ENCODE data around the gene ZNF513. TPM values are rescaled to one million over a fixed set of nuclear protein-coding genes. Genes with fewer than 3 reads are reported as not detected.

The ZNF513 gene
- total RNA-seq, 1 experiment from 2014 or later = 12.8 TPM

DNA sequence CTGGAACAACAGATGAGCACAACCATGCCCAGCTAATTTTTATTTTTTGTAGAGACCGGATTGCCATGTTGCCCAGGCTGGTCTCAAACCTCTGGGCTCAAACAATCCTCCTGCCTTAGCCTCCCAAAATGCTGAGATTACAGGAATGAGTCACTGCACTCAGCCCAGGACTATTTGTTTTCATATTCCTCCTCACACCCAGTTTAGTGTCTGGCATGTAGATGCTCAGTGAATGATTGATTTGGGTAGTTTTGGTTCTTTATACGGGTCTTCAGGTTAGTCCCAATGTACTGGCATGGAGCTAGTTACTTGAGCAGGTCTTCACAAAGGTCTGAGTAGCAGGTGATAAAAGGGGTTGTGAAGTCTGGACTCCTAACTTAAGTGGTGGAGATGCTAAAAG lies 16.6 kb downstream of the ZNF513 start:
- H2AFZ ChIP-seq (ENCODE audit: low read depth, low read length, poor library complexity, severe bottlenecking) = no peak overlapping the region
- peaks cover 20 to 32% of the 10 kb centered on the region in 2 experiments; a peak in 2 of 4 replicates for H3K36me3 ChIP-seq (ENCODE audit: control insufficient read depth in 1 of 2, insufficient read depth in 2 of 2, low read length in 2 of 2)
- H3K9me2 ChIP-seq (ENCODE audit: insufficient read depth) = no peaks in the 10 kb centered on the region
- CTCF ChIA-PET = no interaction called here
- ATAC-seq (no peak), DNase-seq (ENCODE audit: low read depth, low spot score) (no peak)
- no TSS peak for BruUV-seq (replicated peaks)
- no peak overlapping the region for H3K4me2 ChIP-seq (ENCODE audit: low read length)
- H4K20me1 ChIP-seq (ENCODE audit: insufficient read depth) = no peaks in the 10 kb centered on the region
- no peak overlapping the region for H3K4me3 ChIP-seq (replicated peaks in 1 of 2; ENCODE audit: low read depth in 1 of 2, low read length in 2 of 2)
- POLR2A ChIA-PET = no interaction called here
- no peak overlapping the region for H3K27ac ChIP-seq (ENCODE audit: low read depth, low read length)
- H3K9me3 ChIP-seq (ENCODE audit: control insufficient read depth in 1 of 2, insufficient read depth in 1 of 2, low read depth in 1 of 2, low read length in 2 of 2) = no peaks in the 10 kb centered on the region
- H3K79me2 ChIP-seq (ENCODE audit: insufficient read depth, low read length) = peaks cover 15% of the 10 kb centered on the region; the same call in 1 of the 2 replicates
- peaks cover 3 to 5% of the 10 kb centered on the region in 2 experiments; a peak in 2 of 4 replicates for H3K4me1 ChIP-seq (ENCODE audit: control insufficient read depth in 1 of 2, insufficient read depth in 2 of 2, low read length in 2 of 2)
- no peaks in the 10 kb centered on the region for H3K27me3 ChIP-seq (ENCODE audit: insufficient read depth, low read length)
- intact Hi-C loops (cut with micrococcal nuclease) = no loop called here
- no peak overlapping the region for H3K9ac ChIP-seq (ENCODE audit: low read length)
- TF ChIP-seq YY1 (IDR thresholded peaks at IDR 0.05; ENCODE audit: extremely low read depth, insufficient replicate concordance, low read depth, low read length) = no peak
- TF ChIP-seq POLR2AphosphoS5 (IDR thresholded peaks at IDR 0.05; ENCODE audit: low read depth, low read length) = no peak
- TF ChIP-seq, protein P1, sequence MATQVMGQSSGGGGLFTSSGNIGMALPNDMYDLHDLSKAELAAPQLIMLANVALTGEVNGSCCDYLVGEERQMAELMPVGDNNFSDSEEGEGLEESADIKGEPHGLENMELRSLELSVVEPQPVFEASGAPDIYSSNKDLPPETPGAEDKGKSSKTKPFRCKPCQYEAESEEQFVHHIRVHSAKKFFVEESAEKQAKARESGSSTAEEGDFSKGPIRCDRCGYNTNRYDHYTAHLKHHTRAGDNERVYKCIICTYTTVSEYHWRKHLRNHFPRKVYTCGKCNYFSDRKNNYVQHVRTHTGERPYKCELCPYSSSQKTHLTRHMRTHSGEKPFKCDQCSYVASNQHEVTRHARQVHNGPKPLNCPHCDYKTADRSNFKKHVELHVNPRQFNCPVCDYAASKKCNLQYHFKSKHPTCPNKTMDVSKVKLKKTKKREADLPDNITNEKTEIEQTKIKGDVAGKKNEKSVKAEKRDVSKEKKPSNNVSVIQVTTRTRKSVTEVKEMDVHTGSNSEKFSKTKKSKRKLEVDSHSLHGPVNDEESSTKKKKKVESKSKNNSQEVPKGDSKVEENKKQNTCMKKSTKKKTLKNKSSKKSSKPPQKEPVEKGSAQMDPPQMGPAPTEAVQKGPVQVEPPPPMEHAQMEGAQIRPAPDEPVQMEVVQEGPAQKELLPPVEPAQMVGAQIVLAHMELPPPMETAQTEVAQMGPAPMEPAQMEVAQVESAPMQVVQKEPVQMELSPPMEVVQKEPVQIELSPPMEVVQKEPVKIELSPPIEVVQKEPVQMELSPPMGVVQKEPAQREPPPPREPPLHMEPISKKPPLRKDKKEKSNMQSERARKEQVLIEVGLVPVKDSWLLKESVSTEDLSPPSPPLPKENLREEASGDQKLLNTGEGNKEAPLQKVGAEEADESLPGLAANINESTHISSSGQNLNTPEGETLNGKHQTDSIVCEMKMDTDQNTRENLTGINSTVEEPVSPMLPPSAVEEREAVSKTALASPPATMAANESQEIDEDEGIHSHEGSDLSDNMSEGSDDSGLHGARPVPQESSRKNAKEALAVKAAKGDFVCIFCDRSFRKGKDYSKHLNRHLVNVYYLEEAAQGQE (IDR thresholded peaks at IDR 0.05; ENCODE audit: low read depth) = no peak
- TF ChIP-seq, protein P2, sequence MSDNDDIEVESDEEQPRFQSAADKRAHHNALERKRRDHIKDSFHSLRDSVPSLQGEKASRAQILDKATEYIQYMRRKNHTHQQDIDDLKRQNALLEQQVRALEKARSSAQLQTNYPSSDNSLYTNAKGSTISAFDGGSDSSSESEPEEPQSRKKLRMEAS (IDR thresholded peaks at IDR 0.05) = no peak
- no peak for TF ChIP-seq EZH2phosphoT487 (IDR thresholded peaks at IDR 0.05; ENCODE audit: borderline replicate concordance)
- TF ChIP-seq EZH2 (IDR thresholded peaks at IDR 0.05) = no peak
- TF ChIP-seq, protein P3, sequence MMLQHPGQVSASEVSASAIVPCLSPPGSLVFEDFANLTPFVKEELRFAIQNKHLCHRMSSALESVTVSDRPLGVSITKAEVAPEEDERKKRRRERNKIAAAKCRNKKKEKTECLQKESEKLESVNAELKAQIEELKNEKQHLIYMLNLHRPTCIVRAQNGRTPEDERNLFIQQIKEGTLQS (IDR thresholded peaks at IDR 0.05) = no peak
- RAD21 ChIA-PET (ENCODE audit: low non-redundant PET in 1 of 2, low total read pairs in 2 of 2, uncharacterized antibody in 2 of 2, unreplicated experiment in 2 of 2) = no interaction called here
